SHP77 treated with DMSO at 0.1 percent for 48 hours (cell line): ENCODE data around the gene FBXW5.

Experiments
- DNase-seq: peaks from one replicate; lab custom pipeline; 2025; lab: John Stamatoyannopoulos, UW

The FBXW5 gene

GRCh38 chr9:136944519-136945332 lies at the start of gene FBXW5, which contains the start of gene C8G:
FBXW5 (minus strand) TSS chr9:136944738; CDS start chr9:136944083, 655 bp downstream.
C8G (plus strand) TSS chr9:136945243; CDS start chr9:136945321, 78 bp downstream.
- peak; percentile 69 for DNase-seq

GRCh38 chr9:136992819-136993369 lies 48.4 kb upstream of the FBXW5 start:
- DNase-seq = no peak

GRCh38 chr9:136991993-136992818 lies 47.7 kb upstream of the FBXW5 start, which contains the start of gene PAXX:
PAXX (plus strand) TSS chr9:136992422; CDS start chr9:136992444, 22 bp downstream.
- peak; percentile 40 for DNase-seq

GRCh38 chr9:136990242-136990911 lies 45.8 kb upstream of the FBXW5 start:
- DNase-seq = no peak

GRCh38 chr9:136988872-136989271 lies 44.3 kb upstream of the FBXW5 start:
- DNase-seq = no peak

- DNase-seq = no peak
These were observed 41.3 kb upstream of the FBXW5 start for GRCh38 chr9:136985853-136986252.

GRCh38 chr9:136985027-136985602 lies 40.6 kb upstream of the FBXW5 start:
- DNase-seq = no peak

- DNase-seq = no peak
These were observed 40.0 kb upstream of the FBXW5 start for GRCh38 chr9:136984464-136985026.

GRCh38 chr9:136983656-136984314 lies 39.2 kb upstream of the FBXW5 start:
- no peak for DNase-seq

GRCh38 chr9:136983167-136983566 lies 38.6 kb upstream of the FBXW5 start:
- no peak for DNase-seq

GRCh38 chr9:136982232-136983051 lies 37.9 kb upstream of the FBXW5 start, which contains the start of gene LCNL1:
LCNL1 (plus strand) TSS chr9:136982993; CDS start chr9:136983587, 594 bp downstream.
- no peak for DNase-seq

- DNase-seq = no peak
These were observed 37.2 kb upstream of the FBXW5 start for GRCh38 chr9:136981588-136982231.

GRCh38 chr9:136980669-136981478 lies 36.3 kb upstream of the FBXW5 start:
- DNase-seq = no peak

- no peak for DNase-seq
These were observed 35.4 kb upstream of the FBXW5 start for GRCh38 chr9:136979769-136980587.

- DNase-seq = no peak
These were observed 34.5 kb upstream of the FBXW5 start for GRCh38 chr9:136978865-136979544.

GRCh38 chr9:136978073-136978864 lies 33.7 kb upstream of the FBXW5 start:
- DNase-seq = no peak
